ENCODE measurements around the gene PHAF1.

PHAF1 gene

DNA sequence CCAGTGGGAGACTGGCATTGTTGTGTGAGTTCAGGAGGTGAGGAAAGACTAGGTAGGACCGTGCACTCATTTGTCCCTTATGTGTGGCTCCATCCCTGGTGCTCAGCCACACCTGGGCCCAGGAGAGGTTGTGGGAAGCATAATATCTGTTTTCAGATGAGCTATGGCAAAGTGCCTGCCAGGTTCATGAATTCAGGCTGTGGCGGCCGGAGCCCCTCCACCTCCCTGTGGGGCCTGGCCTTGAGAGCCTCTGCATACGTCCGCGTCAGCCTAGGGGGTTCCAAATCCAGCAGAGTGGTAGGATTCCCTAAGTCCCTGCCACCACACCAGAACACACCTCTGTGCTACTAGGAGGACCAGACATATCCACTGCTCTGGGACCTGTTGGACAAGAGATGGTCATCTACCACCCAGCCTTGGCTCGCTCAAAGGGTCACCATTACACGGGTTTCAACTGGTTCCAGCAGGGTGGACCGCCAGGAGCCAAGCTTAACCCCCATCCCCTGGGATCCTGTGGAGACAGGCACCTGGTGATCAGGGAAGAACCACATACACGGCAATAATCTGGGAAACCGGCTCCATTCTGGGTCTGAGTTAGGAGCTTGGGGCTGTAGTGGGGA, 39.0 kb downstream of the PHAF1 start:
- no peak for DNase-seq

DNA sequence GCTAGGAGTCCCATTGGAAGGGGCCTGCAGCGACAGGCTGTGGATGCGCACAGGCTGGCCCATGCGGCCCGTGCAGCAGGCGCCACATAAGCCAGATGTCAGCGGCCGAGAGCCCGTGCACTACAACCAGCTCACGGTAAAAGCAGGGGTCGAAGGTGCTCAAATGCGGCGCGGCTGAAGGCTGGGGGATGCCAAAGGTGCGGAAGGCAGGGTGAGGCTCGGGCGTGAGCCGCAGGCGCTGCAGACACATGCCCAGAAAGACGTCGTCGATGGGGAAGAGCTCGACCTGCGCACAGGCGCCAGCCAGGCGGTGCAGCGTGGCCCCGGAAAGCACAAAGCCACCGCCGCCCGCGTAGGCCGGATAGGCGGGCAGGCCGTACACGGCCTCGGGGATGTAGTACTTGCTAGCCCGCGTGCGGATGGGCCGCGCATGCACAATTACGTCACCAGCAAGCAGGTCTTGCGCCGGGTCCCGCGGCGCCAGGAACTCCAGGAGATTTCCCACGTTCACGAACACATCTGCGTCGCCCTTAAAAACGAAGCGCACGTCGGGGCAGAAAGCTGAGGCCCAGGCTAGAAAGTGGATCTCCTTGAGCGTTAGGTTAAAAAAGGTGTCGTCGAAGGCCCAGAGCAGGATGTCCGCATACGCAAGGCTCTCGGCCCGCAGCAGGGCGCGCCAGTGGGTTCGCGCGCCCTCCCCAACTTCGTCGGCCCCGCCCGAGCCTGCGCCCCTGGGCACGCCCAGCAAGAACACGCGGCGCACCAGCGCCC, 39.7 kb downstream of the PHAF1 start:
- no peak for DNase-seq

- DNase-seq = peak; percentile 51 to 62
Observed at GRCh38 chr16:67150047-67150832, 40.5 kb downstream of the PHAF1 start.

DNA sequence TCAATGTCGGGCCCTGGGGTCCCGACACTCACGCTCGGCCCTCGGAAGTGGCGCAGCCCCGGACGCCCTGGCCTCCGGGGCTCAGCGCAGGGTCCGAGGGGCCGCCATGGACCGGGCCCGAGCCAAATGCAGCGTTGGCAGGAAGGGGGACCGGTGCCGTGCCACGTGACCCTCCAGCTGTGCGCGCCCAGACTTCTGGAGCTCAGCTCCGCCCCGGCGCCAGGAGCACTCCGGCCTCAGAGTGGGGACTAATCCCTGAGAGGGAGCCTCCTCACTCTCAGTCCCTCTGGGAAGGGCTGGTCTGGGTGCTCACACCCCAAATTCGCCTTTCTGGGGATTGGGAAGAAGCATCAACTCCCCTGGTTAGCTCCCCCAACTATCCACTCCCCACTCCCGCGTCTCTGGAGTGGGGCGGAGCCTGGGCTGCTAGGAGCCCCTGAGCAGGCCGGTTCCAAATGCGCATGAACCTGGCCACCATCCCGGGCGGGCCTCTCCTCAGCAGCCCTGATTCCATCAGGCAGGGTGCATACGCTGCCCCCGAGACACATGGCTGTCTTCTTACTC, 41.2 kb downstream of the PHAF1 start, which contains the start of gene B3GNT9:
Gene B3GNT9, minus strand, starts transcription at position 166 of the 564 bp plus-strand sequence. CDS start 513 bp downstream, outside the sequence.
- no peak for DNase-seq

DNA sequence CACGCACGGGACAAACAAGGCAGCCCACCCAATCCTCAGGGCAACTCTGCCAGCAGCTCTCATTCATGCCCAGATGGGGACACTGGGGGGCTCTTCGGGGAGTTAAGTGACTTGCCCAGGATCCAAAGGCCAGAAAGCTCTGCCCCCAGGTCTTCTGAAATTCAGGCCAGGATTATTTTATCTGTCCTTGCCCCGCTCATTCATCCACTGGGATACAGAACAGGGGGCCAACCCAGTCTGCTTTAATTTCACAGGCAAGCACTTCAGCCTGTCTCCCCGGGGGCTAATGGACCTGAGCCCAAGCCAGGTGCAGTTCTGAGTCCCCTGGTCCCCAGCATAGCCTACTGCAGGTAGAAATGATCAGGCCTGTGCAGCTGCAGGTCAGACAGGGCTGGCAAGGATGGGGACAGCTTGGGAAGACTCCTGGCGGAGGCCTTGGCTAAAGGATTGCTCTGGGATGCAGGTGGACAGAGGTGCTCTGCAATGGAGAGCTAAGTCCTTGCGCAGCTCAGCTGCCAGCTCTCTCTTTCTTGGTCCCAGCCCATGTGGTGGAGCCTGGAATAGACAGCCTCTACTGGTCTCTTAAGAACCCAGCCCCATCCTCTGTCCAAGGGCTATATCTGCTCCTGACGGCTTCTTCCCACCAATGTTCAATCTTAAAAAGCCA, 41.8 kb downstream of the PHAF1 start:
- no peak for DNase-seq

DNA sequence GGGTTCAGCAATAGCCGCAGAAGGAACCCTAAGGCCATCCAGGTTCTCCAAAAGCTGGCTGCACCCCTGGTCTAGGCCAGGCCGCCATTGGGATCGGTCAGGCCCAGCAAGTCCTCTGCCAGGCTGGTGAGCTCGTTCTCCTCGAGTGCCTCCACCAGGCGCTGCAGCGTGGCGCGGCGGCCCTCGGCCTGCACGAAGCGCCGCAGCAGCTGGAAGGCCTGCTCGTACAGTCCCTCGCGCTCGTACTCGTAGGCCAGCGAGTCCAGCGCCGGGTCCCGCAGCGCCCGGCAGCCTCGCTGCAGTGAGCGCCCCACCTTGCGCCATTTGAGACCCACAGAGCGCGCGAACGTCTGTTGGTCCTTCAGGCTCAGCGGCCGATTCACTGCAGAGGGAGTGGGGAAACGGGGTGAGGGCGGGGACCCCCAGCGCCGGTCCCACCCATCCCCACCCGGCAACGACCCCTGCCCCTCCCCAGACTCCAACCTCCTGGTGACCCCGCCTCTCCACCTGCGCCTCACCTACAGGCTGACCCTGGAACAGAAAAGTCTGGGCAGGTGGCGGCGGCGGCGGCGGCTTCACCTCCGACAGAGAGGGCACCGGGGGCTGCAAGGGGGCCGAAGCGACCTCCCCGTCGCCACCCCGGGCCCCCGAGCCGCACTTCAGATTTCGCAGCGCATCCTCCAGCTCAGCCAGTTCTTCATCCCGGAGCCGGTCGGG, 45.0 kb downstream of the PHAF1 start:
- no peak for DNase-seq

- DNase-seq = peak; percentile 66 to 68
Observed at GRCh38 chr16:67155295-67156142, 45.8 kb downstream of the PHAF1 start.

- DNase-seq = no peak
Observed at GRCh38 chr16:67156143-67156844, 46.6 kb downstream of the PHAF1 start.

- DNase-seq = no peak
Observed at GRCh38 chr16:67157106-67157748, 47.5 kb downstream of the PHAF1 start.

- DNase-seq = no peak
Observed at GRCh38 chr16:67157892-67158635, 48.3 kb downstream of the PHAF1 start.

- peak; percentile 79 to 80 for DNase-seq
Observed at GRCh38 chr16:67158637-67159600, 49.2 kb downstream of the PHAF1 start.

DNA sequence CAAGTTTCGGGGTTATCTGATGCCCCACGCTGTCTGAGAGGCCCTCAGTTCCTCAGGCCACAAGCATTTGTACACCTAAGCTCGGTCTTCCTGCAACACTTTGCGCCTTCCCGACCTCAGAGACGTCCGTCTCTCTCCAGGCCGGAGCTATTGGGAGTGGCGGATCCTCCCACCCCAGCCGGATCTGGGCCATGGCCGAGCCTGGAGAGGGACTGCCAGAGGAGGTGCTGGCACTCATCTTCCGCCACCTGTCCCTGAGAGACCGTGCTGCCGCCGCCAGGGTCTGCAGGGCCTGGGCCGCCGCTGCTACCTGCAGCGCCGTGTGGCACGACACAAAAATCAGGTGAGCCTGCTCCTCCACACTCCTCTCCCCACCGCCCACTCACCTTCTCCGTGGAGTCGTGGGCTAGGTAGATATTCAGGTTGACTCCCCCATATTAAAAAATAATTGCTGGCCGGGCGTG, 51.9 kb downstream of the PHAF1 start:
- DNase-seq = no peak

DNA sequence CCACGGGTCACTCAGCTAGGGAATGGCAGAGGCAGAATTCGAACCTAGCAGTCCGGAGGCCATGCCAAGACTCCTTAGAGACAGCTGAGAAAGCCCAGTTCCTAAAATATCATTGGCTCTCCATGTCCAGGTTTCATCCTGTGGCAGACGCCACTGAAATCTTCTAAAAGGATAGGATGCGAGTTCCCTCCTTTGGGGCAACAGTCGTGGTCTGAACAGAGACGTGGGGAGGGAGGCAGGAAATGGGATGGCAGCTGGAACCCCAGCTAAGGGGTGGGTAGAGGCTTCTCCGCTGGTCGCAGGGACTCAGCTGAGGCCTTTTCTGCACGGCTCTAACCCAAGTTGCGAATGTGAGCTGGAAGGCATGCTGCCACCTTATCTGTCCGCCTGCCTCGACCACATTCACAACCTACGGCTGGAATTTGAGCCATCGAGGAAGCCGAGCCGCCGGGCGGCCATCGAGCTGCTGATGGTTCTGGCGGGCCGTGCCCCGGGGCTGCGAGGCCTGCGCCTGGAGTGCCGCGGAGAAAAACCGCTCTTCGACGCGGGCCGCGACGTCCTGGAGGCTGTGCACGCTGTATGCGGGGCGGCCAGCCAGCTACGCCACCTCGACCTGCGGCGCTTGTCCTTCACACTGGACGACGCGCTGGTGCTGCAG, 52.9 kb downstream of the PHAF1 start:
- DNase-seq = no peak

DNA sequence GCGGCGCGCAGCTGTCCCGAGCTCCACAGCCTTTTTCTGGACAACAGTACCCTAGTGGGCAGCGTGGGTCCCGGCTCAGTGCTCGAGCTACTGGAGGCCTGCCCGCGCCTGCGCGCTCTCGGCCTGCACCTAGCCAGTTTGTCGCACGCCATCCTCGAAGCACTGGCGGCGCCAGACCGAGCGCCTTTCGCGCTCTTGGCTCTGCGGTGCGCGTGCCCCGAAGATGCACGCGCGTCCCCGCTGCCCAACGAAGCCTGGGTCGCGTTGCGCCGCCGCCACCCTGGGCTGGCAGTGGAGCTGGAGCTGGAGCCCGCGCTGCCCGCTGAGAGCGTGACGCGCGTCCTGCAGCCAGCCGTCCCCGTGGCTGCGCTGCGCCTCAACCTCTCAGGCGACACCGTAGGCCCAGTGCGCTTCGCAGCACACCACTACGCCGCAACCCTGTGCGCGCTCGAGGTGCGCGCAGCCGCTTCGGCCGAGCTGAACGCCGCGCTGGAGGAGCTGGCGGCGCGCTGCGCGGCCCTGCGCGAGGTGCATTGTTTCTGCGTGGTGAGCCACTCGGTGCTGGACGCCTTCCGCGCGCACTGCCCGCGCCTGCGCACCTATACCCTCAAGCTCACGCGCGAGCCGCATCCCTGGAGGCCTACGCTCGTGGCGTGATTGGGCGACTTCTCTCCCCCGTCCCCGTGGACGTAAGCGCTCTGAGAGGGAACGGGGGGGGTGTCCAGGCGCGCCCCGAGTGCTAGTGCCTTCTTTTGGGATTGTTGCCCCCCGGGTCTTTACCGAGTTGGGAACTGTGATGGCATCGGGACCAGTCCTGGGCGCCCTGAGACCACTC, 53.6 kb downstream of the PHAF1 start:
- peak; percentile 27 to 33 for DNase-seq

- no peak for DNase-seq
Observed at GRCh38 chr16:67163999-67164558, 54.3 kb downstream of the PHAF1 start.

- no peak for DNase-seq
Observed at GRCh38 chr16:67164599-67165061, 54.9 kb downstream of the PHAF1 start, which contains the start of gene HSF4. Gene HSF4, plus strand, starts transcription at chr16:67164745. Its CDS starts 67 bp downstream, at chr16:67164812.
